SJSA1 (cell line): ENCODE data around the gene MPZL1. TPM values are rescaled to one million over a fixed set of nuclear protein-coding genes. Genes with fewer than 3 reads are reported as not detected.

Experiments
- DNase-seq, 2 experiments: peaks; one replicate each; pipeline ENCODE4 v3.0.0-alpha.2; 2015 to 2020; ENCODE audit warnings: low spot score in 2 of 2, low read depth in 1 of 2
- H3K27ac ChIP-seq: fragments of 250-450 bp; sonication (Bioruptor Pico); 2 replicates; pipeline ENCODE4 v1.5.1; 2020; ENCODE audit warnings: mild to moderate bottlenecking, moderate library complexity
- H3K27me3 ChIP-seq: fragments of 250-450 bp; sonication (Bioruptor Pico); replicated peaks from 2 replicates; pipeline ENCODE4 v1.5.1; 2020; ENCODE audit warnings: mild to moderate bottlenecking, moderate library complexity
- H3K36me3 ChIP-seq: fragments of 250-450 bp; sonication (Bioruptor Pico); 2 replicates; pipeline ENCODE4 v1.5.1; 2020; ENCODE audit warnings: mild to moderate bottlenecking
- H3K4me1 ChIP-seq: fragments of 250-450 bp; sonication (Bioruptor Pico); replicated peaks from 2 replicates; pipeline ENCODE4 v1.6.1; 2021; ENCODE audit warnings: mild to moderate bottlenecking
- H3K4me3 ChIP-seq: fragments of 250-450 bp; sonication (Bioruptor Pico); 2 replicates; pipeline ENCODE4 v1.5.1; 2020; ENCODE audit warnings: mild to moderate bottlenecking
- H3K9me3 ChIP-seq: fragments of 250-450 bp; sonication (Bioruptor Pico); replicated peaks from 2 replicates; pipeline ENCODE4 v1.5.1; 2020; ENCODE audit warnings: mild to moderate bottlenecking
- total RNA-seq: library from RNA; depleted of rRNA; stranded (reverse); fragments of >200 nt; shearing (Covaris generic); gene quantifications from 2 replicates; pipeline ENCODE4 v1.2.3, GENCODE V29; 2014; rRNA removed

The MPZL1 gene
- total RNA-seq, 1 experiment from 2014 or later, result 78.5 TPM

DNA sequence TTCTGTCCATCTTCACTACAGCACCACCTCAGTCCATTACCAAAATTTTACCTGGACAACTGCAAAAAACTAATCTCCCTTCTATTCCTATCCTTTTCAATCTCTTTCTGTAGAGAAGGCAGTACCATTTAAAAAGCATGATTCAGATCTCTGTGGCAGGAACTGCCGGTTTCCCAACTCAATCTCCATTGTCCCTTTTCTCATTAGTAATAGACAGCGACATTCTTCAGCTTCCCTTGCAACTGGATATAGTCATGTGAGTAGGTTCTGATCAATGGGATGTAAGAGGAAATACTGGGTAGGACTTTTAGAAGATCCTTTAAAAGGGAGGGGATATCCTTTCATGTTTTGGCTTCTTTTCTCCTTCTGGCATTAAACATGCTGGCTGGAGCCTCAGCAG is 117.2 kb downstream of the MPZL1 start:
- H3K4me1 ChIP-seq, result no peaks in the 10 kb centered on the region
- no peak for DNase-seq
- no peak overlapping the region for H3K27ac ChIP-seq

More for the DNA sequence above, 117.2 kb downstream of the MPZL1 start:
- Histone ChIP-seq H3K9me3 (no peaks in the 10 kb centered on the region), H3K4me3 (no peak overlapping the region), H3K27me3 (no peaks in the 10 kb centered on the region), H3K36me3 (no peaks in the 10 kb centered on the region)

Other genes starting within 250 kb of the MPZL1 start
- not detected in 2 replicates for gene CD247, start 203.5 kb upstream of the MPZL1 start, total RNA-seq
- 46.2 and 54.7 TPM in 2 replicates for gene CREG1, start 168.2 kb upstream of the MPZL1 start, total RNA-seq
- gene RCSD1, start 91.8 kb upstream of the MPZL1 start, total RNA-seq, result 1.3 and 2.3 TPM in 2 replicates
- gene ADCY10, start 192.2 kb downstream of the MPZL1 start, total RNA-seq, result not detected in 2 replicates
- gene DCAF6, start 214.7 kb downstream of the MPZL1 start, total RNA-seq, result 13.6 and 24.0 TPM in 2 replicates
- gene MPC2, start 215.1 kb downstream of the MPZL1 start, total RNA-seq, result 34.8 and 54.4 TPM in 2 replicates